Esophagus squamous epithelium (tissue), 4 donors: ENCODE measurements around the gene ZNF846.

Experiments
- CTCF ChIP-seq, 6 experiments: fragments of 450-650 bp in 4 of 6; fragments of 200-600 bp in 2 of 6; sonication (generic) in 2 of 6; IDR thresholded peaks; one replicate each; pipeline ENCODE4 v1.5.1; 2016 to 2019; ENCODE audit warnings: antibody characterized with exemption in 6 of 6, mild to moderate bottlenecking in 4 of 6, moderate library complexity in 4 of 6
- POLR2A ChIP-seq, 4 donors: fragments of 450-650 bp; IDR thresholded peaks; one replicate each; pipeline ENCODE4 v1.6.1; 2017; ENCODE audit warnings: antibody characterized with exemption in 4 of 4, mild to moderate bottlenecking in 4 of 4, moderate library complexity in 3 of 4

GRCh38 chr19:9727644-9728043 is 40.9 kb downstream of the ZNF846 start:
- TF ChIP-seq CTCF (IDR thresholded peaks at IDR 0.05) (no peak), POLR2A (IDR thresholded peaks at IDR 0.05) (no peak)
